IPS-20b (cell line): ENCODE results near the gene RPS2.
"Not testable (repeated sequence)": the region's sequence is repeated elsewhere in the genome, so short reads cannot be mapped to it uniquely, and the experiment has no call there.

Experiments
- H3K27ac ChIP-seq: one replicate; pipeline ENCODE4 v1.5.1; 2013; ENCODE audit warnings: low read length
- H3K27me3 ChIP-seq: 2 replicates; pipeline ENCODE4 v1.6.1; 2013; ENCODE audit warnings: mild to moderate bottlenecking, low read length, inconsistent platforms; ENCODE audit not compliant: insufficient read depth
- H3K36me3 ChIP-seq: 2 replicates; pipeline ENCODE4 v1.6.1; 2013; ENCODE audit warnings: low read depth, mild to moderate bottlenecking, inconsistent platforms, low read length, moderate library complexity; ENCODE audit not compliant: insufficient read depth
- H3K4me1 ChIP-seq: 2 replicates; pipeline ENCODE4 v1.6.1; 2013; ENCODE audit warnings: mild to moderate bottlenecking, control low read depth, inconsistent platforms, low read length, moderate library complexity; ENCODE audit not compliant: insufficient read depth
- H3K4me3 ChIP-seq: 2 replicates; pipeline ENCODE4 v1.5.1; 2013; ENCODE audit warnings: mild to moderate bottlenecking, low read length, inconsistent platforms
- H3K9ac ChIP-seq: 2 replicates; pipeline ENCODE4 v1.6.1; 2013; ENCODE audit warnings: low read depth, mild to moderate bottlenecking, inconsistent platforms, low read length, moderate library complexity
- H3K9me3 ChIP-seq: 2 replicates; pipeline ENCODE4 v1.6.1; 2013; ENCODE audit warnings: mild to moderate bottlenecking, low read depth, low read length, inconsistent platforms; ENCODE audit not compliant: insufficient read depth

Gene RPS2

GRCh38 chr16:1968146-1968953, 3.7 kb upstream of the RPS2 start:
- Histone ChIP-seq H3K9me3 (no peaks in the 10 kb centered on the region), H3K4me1 (no peaks in the 10 kb centered on the region; the same call in 1 of the 2 replicates), H3K36me3 (peaks cover 9% of the 10 kb centered on the region), H3K9ac (no peak overlapping the region), H3K4me3 (no peak overlapping the region), H3K27me3 (no peaks in the 10 kb centered on the region), H3K27ac (no peak overlapping the region)

GRCh38 chr16:1966460-1966859, 1.8 kb upstream of the RPS2 start, which contains the start of gene RNF151:
Gene RNF151, plus strand, starts transcription at chr16:1966856. Its CDS starts 26 bp downstream, at chr16:1966882.
- peak within 1 kb of the TSS; percentile 99; the same call in 1 of the 2 replicates for H3K9ac ChIP-seq
- H3K9me3 ChIP-seq = no peaks in the 10 kb centered on the region
- H3K4me3 ChIP-seq = peak within 1 kb of the TSS; percentile 92
- no peak within 1 kb of the TSS for H3K27ac ChIP-seq
- H3K36me3 ChIP-seq = peaks cover 28% of the 10 kb centered on the region
- H3K27me3 ChIP-seq = no peaks in the 10 kb centered on the region
- peaks cover 5% of the 10 kb centered on the region; the same call in 1 of the 2 replicates for H3K4me1 ChIP-seq

- Histone ChIP-seq H3K27ac (peak overlapping the region; percentile 81), H3K9ac (peak overlapping the region; percentile 99), H3K27me3 (no peaks in the 10 kb centered on the region), H3K9me3 (no peaks in the 10 kb centered on the region), H3K36me3 (peaks cover 33% of the 10 kb centered on the region), H3K4me3 (peak overlapping the region; percentile 92), H3K4me1 (peaks cover 5% of the 10 kb centered on the region; the same call in 1 of the 2 replicates)
These were observed 873 bp upstream of the RPS2 start for GRCh38 chr16:1965396-1966001.

DNA sequence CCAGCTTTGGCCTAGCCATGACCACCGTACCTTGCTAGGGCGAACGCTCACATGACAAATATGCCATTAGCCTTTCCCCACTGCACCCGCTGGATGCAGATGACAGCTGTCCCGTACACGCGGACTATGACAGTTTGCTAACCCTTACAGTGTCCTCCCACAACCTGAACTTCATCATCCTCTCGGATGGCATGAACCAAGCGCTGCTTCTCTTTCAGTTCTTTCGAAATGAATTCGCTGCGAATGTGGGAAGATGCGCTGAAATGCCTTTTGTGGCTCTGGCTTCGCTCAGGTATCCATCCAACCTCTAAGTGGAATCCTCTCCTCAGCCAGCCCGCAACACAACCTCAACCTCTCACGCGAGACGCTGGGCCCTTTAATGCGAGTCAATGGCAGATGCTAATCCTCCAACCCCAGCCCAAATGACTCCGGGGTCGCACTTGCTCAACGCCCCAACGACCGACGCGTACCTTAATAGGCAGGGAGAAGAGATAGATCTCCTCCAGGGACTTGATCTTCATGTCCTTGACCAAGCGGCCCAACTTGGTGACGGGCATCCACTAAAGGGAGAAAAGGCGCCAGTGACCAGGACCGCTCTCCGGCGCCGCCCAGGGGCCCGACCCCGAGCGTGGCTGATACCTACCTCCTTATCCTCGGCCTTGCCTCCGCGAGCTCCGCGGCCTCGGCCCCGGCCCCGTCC, 670 bp downstream of the RPS2 start:
- Histone ChIP-seq H3K27ac (peak overlapping the region; percentile 66), H3K27me3 (peaks cover 1% of the 10 kb centered on the region; the same call in 1 of the 2 replicates), H3K36me3 (peaks cover 33% of the 10 kb centered on the region), H3K4me3 (peak overlapping the region; percentile 92), H3K4me1 (peaks cover 7% of the 10 kb centered on the region; the same call in 1 of the 2 replicates), H3K9ac (peak overlapping the region; percentile 99), H3K9me3 (no peaks in the 10 kb centered on the region)

- not testable (repeated sequence) for H3K9me3 ChIP-seq, H3K27ac ChIP-seq, H3K27me3 ChIP-seq, H3K4me1 ChIP-seq
- Histone ChIP-seq H3K36me3 (peaks cover 33% of the 10 kb centered on the region), H3K9ac (peak overlapping the region; percentile 99), H3K4me3 (peak overlapping the region; percentile 92)
These were observed 2.2 kb downstream of the RPS2 start for GRCh38 chr16:1962161-1963153.

GRCh38 chr16:1961651-1962067, 3.0 kb downstream of the RPS2 start:
- peaks cover 5% of the 10 kb centered on the region; the same call in 1 of the 2 replicates for H3K27me3 ChIP-seq
- H3K9me3 ChIP-seq = no peaks in the 10 kb centered on the region
- H3K9ac ChIP-seq = peak overlapping the region; percentile 99; the same call in 1 of the 2 replicates
- H3K36me3 ChIP-seq = peaks cover 33% of the 10 kb centered on the region
- H3K27ac ChIP-seq = no peak overlapping the region
- peak overlapping the region; percentile 10; the same call in 1 of the 2 replicates for H3K4me3 ChIP-seq
- peaks cover 8% of the 10 kb centered on the region; the same call in 1 of the 2 replicates for H3K4me1 ChIP-seq

- Histone ChIP-seq H3K9ac (peak overlapping the region; percentile 96; the same call in 1 of the 2 replicates), H3K4me3 (peak overlapping the region; percentile 87), H3K9me3 (no peaks in the 10 kb centered on the region), H3K36me3 (peaks cover 33% of the 10 kb centered on the region), H3K4me1 (peaks cover 8% of the 10 kb centered on the region; the same call in 1 of the 2 replicates), H3K27me3 (peaks cover 5% of the 10 kb centered on the region; the same call in 1 of the 2 replicates), H3K27ac (no peak overlapping the region)
These were observed 3.7 kb downstream of the RPS2 start for GRCh38 chr16:1960665-1961630.

DNA sequence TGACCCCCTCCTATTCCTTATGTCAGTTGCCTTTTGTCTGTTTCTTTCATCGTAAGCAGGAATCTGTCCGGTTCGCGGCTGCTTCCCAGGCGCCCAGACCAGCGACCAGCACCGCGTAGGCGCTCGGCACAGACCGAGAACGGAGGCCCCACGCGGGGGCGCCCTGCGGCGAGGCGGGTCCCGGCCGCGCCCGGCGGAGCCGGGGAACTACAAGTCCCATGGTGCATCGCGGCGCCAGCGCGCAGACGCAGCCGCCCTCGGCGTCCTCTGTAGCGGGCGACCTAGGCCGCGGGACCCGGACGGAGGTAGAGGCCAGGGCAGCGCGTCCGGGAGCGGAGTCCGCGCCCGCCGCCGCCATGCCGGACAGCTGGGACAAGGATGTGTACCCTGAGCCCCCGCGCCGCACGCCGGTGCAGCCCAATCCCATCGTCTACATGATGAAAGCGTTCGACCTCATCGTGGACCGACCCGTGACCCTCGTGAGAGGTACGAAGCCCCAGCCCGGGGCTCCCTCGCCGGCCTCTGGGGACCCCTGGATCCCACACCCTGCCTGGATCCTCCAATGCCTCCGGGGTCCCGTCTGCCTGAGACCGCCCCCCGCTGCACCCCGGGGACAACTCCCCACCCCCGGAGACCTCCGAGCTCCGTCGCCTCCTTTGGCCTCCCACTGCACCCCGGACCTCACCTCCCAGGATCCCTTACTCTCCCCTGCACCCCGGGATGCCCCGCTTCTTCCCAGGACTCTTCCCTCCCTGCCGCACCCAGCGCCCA, 5.2 kb downstream of the RPS2 start, which contains the start of gene NDUFB10:
Gene NDUFB10, plus strand, starts transcription at position 270 of the 771 bp plus-strand sequence. Its CDS starts 87 bp downstream, at position 357.
- peaks cover 33% of the 10 kb centered on the region for H3K36me3 ChIP-seq
- H3K27ac ChIP-seq = peak within 1 kb of the TSS; percentile 83
- H3K9me3 ChIP-seq = no peaks in the 10 kb centered on the region
- peak within 1 kb of the TSS; percentile 87 for H3K4me3 ChIP-seq
- peaks cover 8% of the 10 kb centered on the region; the same call in 1 of the 2 replicates for H3K4me1 ChIP-seq
- peaks cover 5% of the 10 kb centered on the region; the same call in 1 of the 2 replicates for H3K27me3 ChIP-seq
- peak within 1 kb of the TSS; percentile 96; the same call in 1 of the 2 replicates for H3K9ac ChIP-seq

- Histone ChIP-seq H3K4me3 (peak overlapping the region; percentile 87; the same call in 1 of the 2 replicates), H3K9ac (no peak overlapping the region)
These were observed 5.8 kb downstream of the RPS2 start for GRCh38 chr16:1958715-1959268.

More at GRCh38 chr16:1958715-1959268, 5.8 kb downstream of the RPS2 start:
- Histone ChIP-seq H3K27me3 (peaks cover 5% of the 10 kb centered on the region; the same call in 1 of the 2 replicates), H3K36me3 (peaks cover 28% of the 10 kb centered on the region), H3K4me1 (peaks cover 8% of the 10 kb centered on the region; the same call in 1 of the 2 replicates), H3K27ac (no peak overlapping the region), H3K9me3 (no peaks in the 10 kb centered on the region)
